KMS-11 (cell line): ENCODE results near the gene GNLY.

ENCODE experiments used
- H2AFZ ChIP-seq: fragments of 200-600 bp; sonication (generic); 2 replicates; pipeline ENCODE4 v1.6.1; 2016; ENCODE audit warnings: antibody characterized with exemption, mixed run types, low read depth
- H3K27ac ChIP-seq: fragments of 200-600 bp; sonication (generic); 2 replicates; pipeline ENCODE4 v1.6.1; 2016; ENCODE audit warnings: mild to moderate bottlenecking, mixed run types
- H3K27me3 ChIP-seq: fragments of 200-600 bp; sonication (generic); 2 replicates; pipeline ENCODE4 v1.6.1; 2017; ENCODE audit warnings: mild to moderate bottlenecking, low read depth, mixed run types, moderate library complexity; ENCODE audit not compliant: insufficient read depth
- H3K36me3 ChIP-seq: fragments of 200-600 bp; sonication (generic); 2 replicates; pipeline ENCODE4 v1.6.1; 2017; ENCODE audit warnings: mild to moderate bottlenecking, mixed run types; ENCODE audit not compliant: insufficient read depth
- H3K4me1 ChIP-seq: fragments of 200-600 bp; sonication (generic); 2 replicates; pipeline ENCODE4 v1.6.1; 2016; ENCODE audit warnings: mild to moderate bottlenecking, low read depth, mixed run types; ENCODE audit not compliant: poor library complexity, severe bottlenecking
- H3K4me2 ChIP-seq: fragments of 200-600 bp; sonication (generic); 2 replicates; pipeline ENCODE4 v1.7.0; 2016; ENCODE audit warnings: mild to moderate bottlenecking, mixed run types
- H3K4me3 ChIP-seq: fragments of 200-600 bp; sonication (generic); IDR thresholded peaks from 2 replicates; pipeline ENCODE4 v1.6.1; 2017; ENCODE audit warnings: low read depth, low read length, mixed read lengths; ENCODE audit not compliant: insufficient read depth
- H3K79me2 ChIP-seq: fragments of 200-600 bp; sonication (generic); 2 replicates; pipeline ENCODE4 v1.6.1; 2016; ENCODE audit warnings: low read depth, mixed run types; ENCODE audit not compliant: insufficient read depth
- H3K9ac ChIP-seq: fragments of 200-600 bp; sonication (generic); 2 replicates; pipeline ENCODE4 v1.6.1; 2016; ENCODE audit warnings: mild to moderate bottlenecking, mixed run types
- H4K20me1 ChIP-seq: fragments of 200-600 bp; sonication (generic); 2 replicates; pipeline ENCODE4 v1.6.1; 2016; ENCODE audit warnings: mild to moderate bottlenecking, mixed run types; ENCODE audit not compliant: insufficient read depth
- CTCF ChIP-seq: fragments of 200-600 bp; sonication (generic); conservative IDR thresholded peaks from 2 replicates; pipeline ENCODE4 v1.6.1; 2017; ENCODE audit warnings: low read depth, mild to moderate bottlenecking, antibody characterized with exemption, low read length, moderate library complexity, mixed read lengths

GNLY gene

GRCh38 chr2:85666435-85667316 is 27.5 kb upstream of the GNLY start:
- Histone ChIP-seq H3K4me1 (no peaks in the 10 kb centered on the region), H3K27me3 (no peaks in the 10 kb centered on the region), H3K4me2 (no peak overlapping the region), H3K9ac (no peak overlapping the region), H3K27ac (no peak overlapping the region), H4K20me1 (no peaks in the 10 kb centered on the region), H3K4me3 (no peak overlapping the region), H3K36me3 (no peaks in the 10 kb centered on the region), H3K79me2 (no peaks in the 10 kb centered on the region), H2AFZ (no peak overlapping the region)
- no peak for TF ChIP-seq CTCF

- no peak for TF ChIP-seq CTCF
- Histone ChIP-seq H3K27ac (no peak overlapping the region), H3K4me2 (no peak overlapping the region), H3K36me3 (no peaks in the 10 kb centered on the region), H3K27me3 (no peaks in the 10 kb centered on the region), H3K4me1 (no peaks in the 10 kb centered on the region), H4K20me1 (no peaks in the 10 kb centered on the region), H3K79me2 (no peaks in the 10 kb centered on the region), H3K4me3 (no peak overlapping the region), H3K9ac (no peak overlapping the region), H2AFZ (no peak overlapping the region)
Measured at GRCh38 chr2:85667561-85668008, 26.6 kb upstream of the GNLY start.

DNA sequence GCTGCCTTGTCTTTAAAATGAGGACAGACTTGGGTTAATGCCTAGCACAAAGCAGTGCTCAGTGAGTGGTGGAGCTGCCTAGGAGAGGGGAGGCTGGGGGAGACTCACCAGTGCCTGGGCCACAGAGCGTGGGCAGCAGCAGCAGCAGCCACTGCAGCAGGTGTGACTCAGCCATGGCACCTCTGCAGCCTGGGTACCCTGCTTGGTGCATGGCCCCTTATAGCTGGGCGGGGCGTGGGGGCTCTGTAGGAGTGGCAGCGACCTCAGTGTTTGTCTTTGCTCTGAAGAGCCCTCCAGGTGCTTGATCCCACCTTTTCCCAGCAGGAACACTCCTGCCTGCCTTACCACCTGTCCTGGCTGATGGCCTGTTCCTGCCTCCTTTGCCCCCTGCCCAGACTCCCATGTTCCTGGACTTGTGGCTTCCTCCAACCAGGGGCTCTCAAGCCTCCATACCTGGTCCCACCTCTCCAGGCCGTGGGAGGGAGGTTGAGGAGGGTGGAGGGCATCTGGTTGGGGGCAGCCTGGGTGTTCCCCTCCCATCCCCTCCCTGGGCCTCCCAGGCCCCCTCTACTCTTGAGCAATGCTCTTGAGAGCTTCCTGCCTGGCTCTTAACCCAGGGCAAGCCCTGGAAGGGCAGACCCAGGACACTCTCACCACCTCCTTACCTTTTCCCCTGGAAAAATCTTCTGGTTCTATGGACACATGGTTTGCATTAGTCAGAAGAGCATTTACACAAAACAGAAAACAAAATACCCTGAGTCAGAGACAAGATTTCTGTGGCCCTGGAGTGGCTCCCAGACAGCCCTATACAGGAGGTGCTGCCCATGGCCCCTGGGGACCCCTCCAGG is 25.9 kb upstream of the GNLY start, which contains the start of gene SFTPB:
SFTPB (minus strand) TSS at position 191 of the 848 bp plus-strand sequence; CDS start at position 175, 16 bp downstream.
- no peak for TF ChIP-seq CTCF
- Histone ChIP-seq H3K9ac (no peak within 1 kb of the TSS), H4K20me1 (no peaks in the 10 kb centered on the region), H2AFZ (no peak within 1 kb of the TSS), H3K36me3 (no peaks in the 10 kb centered on the region), H3K4me3 (no peak within 1 kb of the TSS), H3K4me1 (no peaks in the 10 kb centered on the region), H3K79me2 (no peaks in the 10 kb centered on the region), H3K4me2 (no peak within 1 kb of the TSS), H3K27ac (no peak within 1 kb of the TSS), H3K27me3 (no peaks in the 10 kb centered on the region)

- TF ChIP-seq CTCF, result no peak
- Histone ChIP-seq H3K36me3 (no peaks in the 10 kb centered on the region), H3K4me1 (no peaks in the 10 kb centered on the region), H4K20me1 (no peaks in the 10 kb centered on the region), H3K27me3 (no peaks in the 10 kb centered on the region), H2AFZ (no peak overlapping the region), H3K4me3 (no peak overlapping the region), H3K9ac (no peak overlapping the region), H3K79me2 (no peaks in the 10 kb centered on the region), H3K27ac (no peak overlapping the region), H3K4me2 (no peak overlapping the region)
Measured at GRCh38 chr2:85668857-85669142, 25.4 kb upstream of the GNLY start.
